Erythroblast (primary cell): Measurements from ENCODE around the gene LGSN.
"Not testable (repeated sequence)": the region's sequence is repeated elsewhere in the genome, so short reads cannot be mapped to it uniquely, and the experiment has no call there.

Experiments
- DNase-seq, 2 experiments: peaks; one replicate each; lab custom pipeline; 2025; lab: John Stamatoyannopoulos, UW
- GATA1 ChIP-seq: IDR thresholded peaks from 2 replicates; pipeline ENCODE4 v1.6.1; 2011; ENCODE audit warnings: low read depth, mild to moderate bottlenecking, control low read depth, low read length, moderate library complexity
- POLR2A ChIP-seq: IDR thresholded peaks from 2 replicates; pipeline ENCODE4 v1.6.1; 2011; ENCODE audit warnings: mild to moderate bottlenecking, low read length

The LGSN gene

GRCh38 chr6:63246581-63246980 lies 73.2 kb downstream of the LGSN start:
- TF ChIP-seq GATA1, result no peak
- no peak for TF ChIP-seq POLR2A
- DNase-seq, result no peak

GRCh38 chr6:63245909-63246308 lies 73.9 kb downstream of the LGSN start:
- no peak for TF ChIP-seq POLR2A
- TF ChIP-seq GATA1, result no peak
- DNase-seq, result peak in 1 of 2 experiments; percentile 4

- TF ChIP-seq POLR2A (no peak), GATA1 (no peak)
- DNase-seq, result no peak
Measured at GRCh38 chr6:63245420-63245819, 74.4 kb downstream of the LGSN start.

- no peak for DNase-seq
- no peak for TF ChIP-seq POLR2A
- TF ChIP-seq GATA1, result no peak
Measured at GRCh38 chr6:63236398-63236817, 83.4 kb downstream of the LGSN start.

GRCh38 chr6:63230511-63230910 lies 89.3 kb downstream of the LGSN start:
- DNase-seq, result not testable (repeated sequence)

GRCh38 chr6:63230027-63230426 lies 89.8 kb downstream of the LGSN start:
- not testable (repeated sequence) for DNase-seq

GRCh38 chr6:63227928-63228894 lies 91.6 kb downstream of the LGSN start:
- not testable (repeated sequence) for DNase-seq

- not testable (repeated sequence) for DNase-seq
Measured at GRCh38 chr6:63225987-63226386, 93.8 kb downstream of the LGSN start.
